IPS-18c (cell line): ENCODE results near the gene NXPH4.

Source experiments
- H3K4me3 ChIP-seq: 2 replicates; pipeline ENCODE4 v1.7.0; 2013; ENCODE audit warnings: low read depth, mild to moderate bottlenecking, low read length, moderate library complexity; ENCODE audit not compliant: insufficient read depth
- H3K9me3 ChIP-seq: one replicate; pipeline ENCODE4 v1.6.1; 2013; ENCODE audit warnings: mild to moderate bottlenecking, low read length, moderate library complexity; ENCODE audit not compliant: control insufficient read depth, insufficient read depth

The NXPH4 gene

DNA sequence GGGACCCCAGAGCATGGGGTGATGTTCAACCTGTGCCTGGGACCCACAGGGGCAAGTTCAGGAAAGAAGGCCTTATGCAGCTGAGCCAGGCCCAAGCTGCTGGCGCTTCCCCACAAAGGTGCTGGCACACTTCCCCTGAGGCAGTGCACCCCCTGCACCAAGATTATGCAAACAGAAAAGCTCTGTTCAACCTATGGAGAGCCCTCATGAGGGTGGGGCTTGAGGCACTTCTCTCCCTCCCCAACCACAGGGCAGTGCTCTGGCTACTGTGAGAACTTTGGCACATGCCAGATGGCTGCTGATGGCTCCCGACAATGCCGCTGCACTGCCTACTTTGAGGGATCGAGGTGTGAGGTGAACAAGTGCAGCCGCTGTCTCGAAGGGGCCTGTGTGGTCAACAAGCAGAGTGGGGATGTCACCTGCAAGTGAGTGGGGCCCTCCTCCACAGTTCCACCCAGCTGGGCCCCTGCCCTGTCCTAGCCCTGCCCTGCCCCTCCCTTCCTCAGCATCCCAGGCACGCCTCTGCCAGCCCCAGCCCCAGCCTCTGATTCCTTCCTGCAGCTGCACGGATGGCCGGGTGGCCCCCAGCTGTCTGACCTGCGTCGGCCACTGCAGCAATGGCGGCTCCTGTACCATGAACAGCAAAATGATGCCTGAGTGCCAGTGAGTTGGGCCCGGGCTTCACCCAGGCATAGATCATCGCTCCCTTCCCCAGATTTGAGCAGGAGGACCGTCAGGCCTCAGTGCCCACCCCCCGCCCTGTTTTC is 5.5 kb upstream of the NXPH4 start:
- Histone ChIP-seq H3K9me3 (no peaks in the 10 kb centered on the region), H3K4me3 (no peak overlapping the region)

DNA sequence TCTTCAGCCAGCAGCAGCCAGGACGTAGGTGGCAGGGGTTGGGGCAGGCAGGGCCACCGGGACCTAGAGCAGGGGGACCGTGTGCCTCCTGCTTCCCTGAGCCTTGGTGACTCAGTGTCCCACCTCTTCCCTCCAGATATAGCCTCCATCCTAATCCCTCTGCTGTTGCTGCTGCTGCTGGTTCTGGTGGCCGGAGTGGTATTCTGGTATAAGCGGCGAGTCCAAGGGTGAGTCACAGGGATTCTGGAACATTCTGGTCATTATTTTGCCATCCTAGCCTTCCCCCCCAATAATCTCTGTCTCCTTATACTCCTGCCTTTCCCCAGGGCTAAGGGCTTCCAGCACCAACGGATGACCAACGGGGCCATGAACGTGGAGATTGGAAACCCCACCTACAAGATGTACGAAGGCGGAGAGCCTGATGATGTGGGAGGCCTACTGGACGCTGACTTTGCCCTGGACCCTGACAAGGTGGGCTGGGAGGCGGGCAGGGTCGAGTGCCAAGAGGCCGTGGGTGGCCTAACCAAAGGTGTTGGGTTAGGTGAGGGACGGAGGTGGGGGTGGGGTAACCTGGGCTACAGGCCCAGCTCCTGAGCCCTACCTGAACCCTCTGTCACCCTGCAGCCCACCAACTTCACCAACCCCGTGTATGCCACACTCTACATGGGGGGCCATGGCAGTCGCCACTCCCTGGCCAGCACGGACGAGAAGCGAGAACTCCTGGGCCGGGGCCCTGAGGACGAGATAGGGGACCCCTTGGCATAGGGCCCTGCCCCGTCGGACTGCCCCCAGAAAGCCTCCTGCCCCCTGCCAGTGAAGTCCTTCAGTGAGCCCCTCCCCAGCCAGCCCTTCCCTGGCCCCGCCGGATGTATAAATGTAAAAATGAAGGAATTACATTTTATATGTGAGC is 4.5 kb upstream of the NXPH4 start:
- no peaks in the 10 kb centered on the region for H3K9me3 ChIP-seq
- no peak overlapping the region for H3K4me3 ChIP-seq

DNA sequence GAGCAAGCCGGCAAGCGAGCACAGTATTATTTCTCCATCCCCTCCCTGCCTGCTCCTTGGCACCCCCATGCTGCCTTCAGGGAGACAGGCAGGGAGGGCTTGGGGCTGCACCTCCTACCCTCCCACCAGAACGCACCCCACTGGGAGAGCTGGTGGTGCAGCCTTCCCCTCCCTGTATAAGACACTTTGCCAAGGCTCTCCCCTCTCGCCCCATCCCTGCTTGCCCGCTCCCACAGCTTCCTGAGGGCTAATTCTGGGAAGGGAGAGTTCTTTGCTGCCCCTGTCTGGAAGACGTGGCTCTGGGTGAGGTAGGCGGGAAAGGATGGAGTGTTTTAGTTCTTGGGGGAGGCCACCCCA is 3.9 kb upstream of the NXPH4 start:
- Histone ChIP-seq H3K9me3 (peaks cover 2% of the 10 kb centered on the region), H3K4me3 (no peak overlapping the region; the same call in 1 of the 2 replicates)

DNA sequence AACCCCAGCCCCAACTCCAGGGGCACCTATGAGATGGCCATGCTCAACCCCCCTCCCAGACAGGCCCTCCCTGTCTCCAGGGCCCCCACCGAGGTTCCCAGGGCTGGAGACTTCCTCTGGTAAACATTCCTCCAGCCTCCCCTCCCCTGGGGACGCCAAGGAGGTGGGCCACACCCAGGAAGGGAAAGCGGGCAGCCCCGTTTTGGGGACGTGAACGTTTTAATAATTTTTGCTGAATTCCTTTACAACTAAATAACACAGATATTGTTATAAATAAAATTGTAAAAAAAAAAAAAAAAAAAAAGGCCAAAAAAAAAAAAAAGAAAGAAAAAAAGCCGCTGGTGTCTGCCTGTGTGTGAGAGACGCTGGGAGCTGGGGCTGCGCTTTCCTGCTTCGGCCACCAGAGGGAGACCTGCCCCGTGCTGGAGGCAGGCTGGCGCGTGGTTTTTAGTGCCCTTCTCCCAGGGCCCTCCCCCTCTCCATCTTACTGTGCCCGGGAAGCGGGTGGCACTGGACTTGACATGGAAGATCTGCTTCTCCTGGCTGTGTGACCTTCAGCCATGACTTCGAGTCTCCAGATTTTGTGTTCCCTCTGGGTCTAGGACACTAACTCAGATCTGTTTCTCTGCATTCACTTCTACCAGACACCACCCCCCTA is 3.4 kb upstream of the NXPH4 start:
- Histone ChIP-seq H3K4me3 (no peak overlapping the region; the same call in 1 of the 2 replicates), H3K9me3 (peaks cover 2% of the 10 kb centered on the region)

DNA sequence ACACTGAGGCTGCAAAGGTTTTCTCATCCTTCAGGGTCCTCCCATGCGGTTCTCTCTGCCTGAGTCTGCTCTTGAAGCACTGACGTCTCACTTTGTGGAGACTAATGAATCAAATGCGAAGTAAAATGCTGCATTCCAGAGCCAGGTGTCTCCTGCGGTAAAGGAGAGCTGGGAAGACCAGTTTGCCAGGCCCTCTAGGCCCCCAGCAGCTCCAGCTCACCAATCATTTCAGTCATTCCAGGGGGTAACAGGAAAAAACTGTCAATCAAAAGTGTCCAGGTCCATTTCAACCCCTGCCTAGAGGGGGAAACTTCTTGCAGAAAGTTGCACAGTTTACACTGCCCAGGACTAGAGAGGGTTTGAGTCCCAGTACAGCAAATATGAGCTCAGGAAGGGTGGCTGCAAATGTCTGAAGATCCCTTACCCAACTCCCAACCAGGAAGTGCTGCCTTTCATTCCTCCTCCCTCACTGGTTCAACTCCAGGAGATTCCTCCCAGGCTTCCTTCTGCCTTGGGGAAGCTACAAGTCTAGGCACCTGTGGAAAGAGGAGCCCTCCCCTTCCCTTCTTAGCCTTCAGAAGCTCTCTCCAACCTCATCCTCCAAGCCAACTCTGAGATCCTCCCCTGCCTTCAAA is 2.7 kb upstream of the NXPH4 start:
- H3K9me3 ChIP-seq: peaks cover 2% of the 10 kb centered on the region
- no peak overlapping the region for H3K4me3 ChIP-seq

DNA sequence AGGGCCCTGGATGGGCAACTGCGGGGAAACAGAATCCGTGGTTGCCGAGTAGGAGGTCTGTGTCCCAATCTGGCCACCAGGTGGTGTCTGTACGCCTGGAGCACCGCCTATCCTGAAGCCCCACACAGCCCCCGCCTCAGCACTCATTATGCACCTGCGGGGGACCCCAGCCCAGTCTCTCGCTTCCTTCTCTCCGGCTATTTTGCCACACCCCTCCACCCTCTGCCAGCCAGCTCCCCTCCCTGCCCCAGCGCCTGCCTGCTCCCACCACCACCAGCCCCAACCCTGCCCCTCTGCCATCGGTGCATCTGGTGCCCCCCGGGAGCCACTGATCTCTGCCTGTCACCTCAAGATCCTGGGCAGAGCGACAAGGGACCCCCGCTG is 2.2 kb upstream of the NXPH4 start:
- Histone ChIP-seq H3K9me3 (peaks cover 2% of the 10 kb centered on the region), H3K4me3 (no peak overlapping the region)

DNA sequence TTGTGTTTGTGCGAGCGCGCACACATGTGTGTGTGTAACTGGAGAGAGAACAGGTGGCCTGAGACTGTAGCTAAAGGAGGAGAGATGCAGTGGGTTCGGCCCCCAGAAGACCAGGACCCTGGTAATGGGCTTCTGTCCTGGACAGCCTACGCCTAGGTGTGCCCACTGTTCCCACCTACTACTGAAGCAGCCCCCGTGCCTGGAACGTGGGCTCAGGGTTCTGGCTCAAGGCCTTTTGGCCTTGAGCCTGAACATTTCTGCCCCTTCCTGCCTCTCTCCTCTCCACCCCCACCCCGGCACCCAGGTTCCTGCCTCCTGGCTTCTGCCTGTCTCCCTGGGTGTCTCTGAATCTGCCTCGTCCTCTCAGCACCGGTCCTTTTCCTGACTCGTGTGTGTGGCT is 1.5 kb upstream of the NXPH4 start:
- no peak overlapping the region for H3K4me3 ChIP-seq
- peaks cover 2% of the 10 kb centered on the region for H3K9me3 ChIP-seq

DNA sequence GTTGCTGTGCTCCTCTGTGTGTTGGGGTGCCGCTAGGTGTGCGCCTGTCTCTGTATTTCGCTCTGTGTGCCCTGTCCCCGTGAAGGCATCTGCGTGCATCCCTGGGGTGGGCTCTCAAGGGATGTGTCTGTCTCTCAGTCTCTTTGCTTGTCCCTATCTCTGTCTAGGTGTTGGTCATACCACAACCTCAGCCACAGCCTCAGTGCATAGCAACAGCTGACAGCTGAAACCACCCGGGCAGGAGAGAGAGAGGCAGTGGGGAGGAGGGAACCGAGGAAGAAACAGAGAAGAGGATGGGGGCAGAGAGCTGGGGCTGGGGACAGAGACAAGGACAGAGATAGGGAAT is 953 bp upstream of the NXPH4 start:
- Histone ChIP-seq H3K9me3 (peaks cover 2% of the 10 kb centered on the region), H3K4me3 (no peak overlapping the region)

DNA sequence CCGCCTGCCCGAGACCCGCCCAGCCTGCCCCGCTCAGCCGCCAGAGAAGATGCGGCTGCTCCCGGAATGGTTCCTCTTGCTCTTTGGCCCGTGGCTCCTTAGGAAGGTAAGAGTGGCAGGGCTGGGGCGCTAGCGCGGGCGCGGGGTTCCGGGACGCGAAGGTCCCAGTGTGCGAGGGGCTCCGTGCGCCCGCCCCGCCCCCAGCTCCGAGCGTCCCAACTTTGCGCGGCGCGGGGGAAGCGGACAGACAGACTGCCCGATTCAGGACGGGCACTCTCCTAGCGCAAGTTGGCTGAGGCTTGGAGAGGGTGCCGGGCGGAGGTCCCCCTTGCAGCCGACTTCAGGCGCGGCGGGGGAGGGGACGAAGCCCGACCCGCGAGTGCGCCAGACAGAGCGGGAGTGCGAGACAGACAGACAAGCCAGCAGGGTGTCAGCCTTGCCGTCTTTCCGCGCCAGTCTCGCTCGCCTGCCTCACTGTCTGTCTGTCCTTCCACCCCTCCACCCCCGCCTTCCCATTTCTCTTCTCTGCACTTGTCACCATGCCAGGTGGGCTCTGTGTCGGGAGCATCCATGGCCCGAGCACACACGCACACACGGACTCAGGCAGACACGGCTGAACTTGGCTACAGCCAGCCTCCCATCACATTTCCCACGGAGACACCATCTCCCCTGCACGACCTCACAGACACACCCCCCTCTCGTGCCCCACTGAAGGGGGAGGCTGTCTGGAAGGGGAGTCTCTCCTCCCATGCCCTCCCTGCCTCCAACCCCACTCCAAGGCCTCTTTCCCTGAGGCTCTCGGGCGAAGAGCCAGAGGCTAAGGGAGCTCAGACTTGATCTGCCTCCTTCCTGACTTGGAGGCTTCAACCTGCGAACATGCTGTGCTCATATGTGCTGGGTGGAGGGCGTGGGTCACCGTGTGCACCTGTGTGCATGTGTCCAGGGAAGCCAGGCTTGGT is 606 bp downstream of the NXPH4 start:
- Histone ChIP-seq H3K4me3 (peak overlapping the region; percentile 58), H3K9me3 (peaks cover 2% of the 10 kb centered on the region)

DNA sequence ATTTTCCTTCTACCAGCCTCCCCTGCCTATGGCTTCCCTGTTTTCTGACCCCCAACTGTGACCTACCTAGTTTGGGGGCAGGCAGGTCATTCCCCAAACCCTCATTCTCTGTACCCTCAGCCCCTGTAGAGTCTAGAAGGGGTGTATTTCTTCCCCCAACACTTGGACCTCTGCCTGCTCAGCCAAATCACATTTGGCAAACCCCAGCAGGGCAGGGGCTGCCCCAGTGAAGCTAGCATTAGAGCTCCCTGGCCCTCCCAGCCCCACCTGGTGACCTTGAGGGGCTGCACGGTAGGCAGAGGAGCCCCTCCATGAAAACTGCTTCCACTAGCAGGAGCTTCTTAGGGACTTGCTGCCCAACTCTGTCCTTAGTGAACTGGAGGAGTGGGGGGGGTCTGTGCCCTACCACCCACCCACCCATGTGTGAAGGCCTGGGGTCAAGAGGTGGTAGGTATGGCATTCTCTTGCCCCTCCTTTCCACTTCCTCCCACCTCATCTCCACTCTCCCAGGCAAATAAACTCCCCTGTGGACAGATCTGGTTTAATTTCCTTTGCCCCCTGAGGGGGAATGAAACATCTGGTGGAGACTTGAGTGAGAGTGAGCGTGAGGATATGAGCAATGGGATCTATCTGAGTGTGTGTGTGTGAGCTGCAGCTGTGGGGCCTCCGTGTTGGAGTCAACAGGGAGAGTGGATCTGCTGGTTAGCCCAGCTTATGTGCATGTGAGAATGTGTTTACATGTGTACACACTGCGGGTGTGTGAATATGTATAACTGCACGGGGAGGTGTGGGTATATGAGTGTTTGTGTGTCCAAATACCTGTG is 1.6 kb downstream of the NXPH4 start:
- peaks cover 4% of the 10 kb centered on the region for H3K9me3 ChIP-seq
- no peak overlapping the region for H3K4me3 ChIP-seq

DNA sequence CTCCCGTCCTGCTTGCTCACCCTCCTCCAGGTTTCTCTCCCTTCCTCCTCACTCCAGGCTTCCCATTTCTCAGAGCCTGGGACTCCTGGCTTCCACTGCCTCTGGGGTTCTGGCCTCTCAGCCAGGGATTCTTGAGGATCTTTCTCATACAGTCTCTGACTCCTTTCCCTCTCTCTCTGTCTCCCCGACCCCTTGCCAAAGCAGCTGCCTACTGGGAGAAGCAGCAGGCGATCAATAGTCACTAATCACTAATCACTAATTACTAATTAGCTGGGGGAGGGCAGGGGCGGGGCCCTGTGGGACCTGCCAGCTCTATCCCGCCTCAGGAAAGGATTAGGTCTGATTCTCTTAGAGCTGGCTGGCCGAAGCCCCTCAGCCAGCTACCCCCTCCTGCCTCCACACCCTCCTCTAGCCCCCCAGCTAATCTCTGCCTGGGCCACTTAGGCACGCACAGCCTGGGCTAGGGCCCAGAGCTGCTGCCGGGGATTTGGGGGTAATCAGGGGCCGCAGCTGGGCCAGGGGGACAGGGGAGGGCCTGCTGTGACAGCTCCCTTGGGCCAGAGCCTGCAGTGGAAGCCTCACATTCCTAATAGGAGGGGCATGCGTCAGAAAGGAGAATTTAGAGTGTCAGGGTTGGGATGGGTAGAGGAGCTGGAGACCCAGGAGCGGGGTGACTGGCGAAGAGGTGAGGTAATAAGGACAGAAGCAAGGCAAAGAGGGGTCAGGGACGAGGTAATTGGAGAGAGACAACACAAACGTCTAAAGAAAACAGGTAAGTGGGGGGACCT is 2.8 kb downstream of the NXPH4 start:
- H3K4me3 ChIP-seq: peak overlapping the region; percentile 38; the same call in 1 of the 2 replicates
- peaks cover 6% of the 10 kb centered on the region for H3K9me3 ChIP-seq

DNA sequence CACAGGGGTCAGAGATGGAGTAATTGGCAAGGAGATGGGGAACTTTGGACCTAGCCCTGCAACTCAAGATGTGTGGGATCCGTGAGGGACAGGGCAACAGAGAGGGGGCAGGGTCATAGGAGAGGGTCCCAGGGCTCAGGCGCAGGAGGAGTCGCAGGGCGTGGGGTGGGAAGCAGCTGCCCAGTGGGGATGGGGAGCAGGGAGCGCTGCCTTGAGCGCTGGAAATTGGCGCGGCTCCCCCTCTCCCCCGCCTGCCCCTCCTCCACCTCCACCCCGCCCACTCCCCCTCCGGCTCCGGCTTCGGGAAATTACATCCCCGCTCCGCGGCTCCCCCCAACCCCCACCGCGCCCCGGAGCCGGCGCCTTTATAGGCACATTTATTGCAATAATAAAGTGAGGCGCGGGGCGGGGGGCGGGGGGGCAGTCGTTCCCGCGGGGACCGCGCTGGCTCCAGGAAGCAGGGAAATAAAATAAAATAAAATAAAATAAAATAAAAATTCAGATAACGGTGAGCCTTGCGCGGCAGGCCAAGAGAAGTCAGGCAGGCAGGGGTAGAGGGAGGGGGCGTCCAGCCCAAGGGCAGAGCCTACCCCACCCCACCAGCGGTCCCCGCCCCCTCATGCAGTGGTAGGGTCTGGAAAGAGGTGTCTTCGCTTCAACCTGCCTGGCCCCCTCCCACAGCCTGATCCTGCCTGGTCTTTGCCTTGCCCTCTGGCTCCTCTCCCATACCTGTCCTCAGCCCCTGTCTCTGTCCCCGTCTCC is 3.6 kb downstream of the NXPH4 start:
- Histone ChIP-seq H3K4me3 (peak overlapping the region; percentile 38; the same call in 1 of the 2 replicates), H3K9me3 (peaks cover 6% of the 10 kb centered on the region)

DNA sequence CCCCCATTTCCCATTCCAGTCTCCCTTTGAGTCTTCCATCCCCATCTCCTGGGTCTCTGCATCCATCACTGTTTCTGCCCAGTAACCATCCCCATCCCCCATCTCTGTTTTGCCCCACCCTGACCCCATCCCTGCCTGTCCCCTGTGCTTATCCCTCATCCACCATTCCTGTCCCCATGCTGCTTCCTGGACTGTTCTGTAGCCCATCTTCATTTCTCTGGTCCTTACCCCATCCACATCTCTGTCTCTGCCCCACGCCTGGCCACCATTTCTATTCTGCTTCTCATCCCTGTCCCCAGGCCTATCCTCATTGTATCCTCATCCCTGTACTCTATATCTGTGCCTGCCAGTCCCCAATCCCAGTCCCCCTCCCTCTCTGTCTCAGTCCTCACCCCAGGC is 4.2 kb downstream of the NXPH4 start:
- H3K4me3 ChIP-seq: no peak overlapping the region
- peaks cover 6% of the 10 kb centered on the region for H3K9me3 ChIP-seq

DNA sequence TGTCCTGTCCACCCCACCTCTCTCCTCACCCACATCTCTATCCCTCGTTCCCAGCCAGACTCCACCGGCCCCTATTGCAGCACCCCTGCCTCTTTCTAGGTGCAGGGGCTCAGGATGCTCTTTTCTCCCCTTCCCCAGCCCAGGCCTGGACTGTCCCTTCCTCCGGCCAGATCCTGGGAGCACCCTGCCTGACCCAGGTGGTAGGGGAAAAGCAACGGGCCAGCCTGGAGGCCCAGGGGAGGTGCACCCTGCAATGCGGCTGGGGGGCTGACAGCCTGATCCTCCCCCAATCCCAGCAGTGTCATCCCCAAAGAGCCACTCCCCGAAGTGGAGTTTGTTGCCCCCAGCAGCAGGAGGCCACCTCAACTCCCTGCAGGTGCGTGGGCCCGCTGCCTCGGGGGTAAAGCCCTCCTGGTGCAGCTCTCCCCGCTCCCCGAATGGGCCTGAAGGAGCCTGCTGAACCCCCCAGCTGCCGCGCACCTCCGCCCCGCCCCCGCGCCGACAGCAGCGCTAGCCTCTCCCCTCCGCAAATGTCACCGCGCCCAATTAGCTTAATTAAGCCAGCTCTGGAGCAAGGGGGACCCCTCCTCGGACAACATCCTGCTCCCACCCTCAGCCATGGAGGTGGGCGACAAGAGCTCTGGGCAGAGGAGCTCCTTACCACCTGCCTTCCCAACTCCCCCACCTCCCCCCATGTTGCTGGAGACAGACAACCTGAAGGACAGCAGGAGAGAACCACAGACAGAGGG is 4.7 kb downstream of the NXPH4 start:
- Histone ChIP-seq H3K4me3 (peak overlapping the region; percentile 20; the same call in 1 of the 2 replicates), H3K9me3 (peaks cover 6% of the 10 kb centered on the region)
